GM12873 (cell line): ENCODE data around the gene CCDC28A.
A peak's percentile ranks its signal among the peaks of the same experiment; 100 is the strongest.

Source experiments
- CTCF ChIP-seq: IDR thresholded peaks from 2 replicates; pipeline ENCODE4 v1.5.1; 2012; ENCODE audit warnings: low read depth, mild to moderate bottlenecking, moderate library complexity, low read length, control low read depth; ENCODE audit not compliant: insufficient read depth; ENCODE audit errors: missing control alignments

The CCDC28A gene

DNA sequence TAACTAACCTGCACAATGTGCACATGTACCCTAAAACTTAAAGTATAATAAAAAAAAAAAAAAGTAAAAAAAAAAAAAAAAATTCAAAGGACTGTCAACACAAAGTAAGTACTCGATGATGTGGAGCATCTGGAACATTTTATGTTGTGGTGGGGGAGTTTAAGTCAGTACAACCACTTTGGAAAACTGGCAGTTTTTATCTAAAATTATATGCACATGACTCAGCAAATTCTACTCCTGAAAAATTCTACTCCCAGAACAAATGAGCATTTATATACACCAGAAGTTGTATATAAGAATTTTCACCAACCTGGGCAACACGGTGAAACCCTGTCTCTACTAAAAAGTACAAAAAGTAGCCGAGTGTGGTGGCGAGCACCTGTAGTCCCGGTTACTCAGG is 36.9 kb upstream of the CCDC28A start:
- no peak for TF ChIP-seq CTCF

DNA sequence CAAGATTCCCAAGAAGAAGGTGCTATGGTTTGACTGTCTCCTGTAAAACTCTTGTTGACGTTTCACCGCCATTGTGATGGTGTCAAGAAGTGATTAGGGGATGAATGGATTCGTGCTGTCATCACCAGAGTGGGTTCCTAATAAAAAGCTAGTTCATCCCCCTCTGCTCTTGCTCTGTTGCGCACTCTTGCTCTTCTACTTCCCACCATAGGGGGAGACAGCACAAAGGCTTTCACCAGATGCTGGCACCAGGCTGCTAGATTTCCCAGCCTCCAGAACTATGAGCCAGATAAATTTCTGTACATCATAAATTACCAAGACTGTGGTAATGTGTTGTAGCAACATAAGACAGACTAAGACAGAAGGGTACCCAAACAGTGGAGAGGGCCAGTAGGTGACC is 21.6 kb upstream of the CCDC28A start:
- no peak for TF ChIP-seq CTCF

GRCh38 chr6:138757136-138757535 is 16.4 kb upstream of the CCDC28A start:
- TF ChIP-seq CTCF = no peak

GRCh38 chr6:138765896-138766655 is 7.5 kb upstream of the CCDC28A start:
- TF ChIP-seq CTCF = peak; percentile 43

GRCh38 chr6:138769102-138769676 is 4.4 kb upstream of the CCDC28A start:
- no peak for TF ChIP-seq CTCF

DNA sequence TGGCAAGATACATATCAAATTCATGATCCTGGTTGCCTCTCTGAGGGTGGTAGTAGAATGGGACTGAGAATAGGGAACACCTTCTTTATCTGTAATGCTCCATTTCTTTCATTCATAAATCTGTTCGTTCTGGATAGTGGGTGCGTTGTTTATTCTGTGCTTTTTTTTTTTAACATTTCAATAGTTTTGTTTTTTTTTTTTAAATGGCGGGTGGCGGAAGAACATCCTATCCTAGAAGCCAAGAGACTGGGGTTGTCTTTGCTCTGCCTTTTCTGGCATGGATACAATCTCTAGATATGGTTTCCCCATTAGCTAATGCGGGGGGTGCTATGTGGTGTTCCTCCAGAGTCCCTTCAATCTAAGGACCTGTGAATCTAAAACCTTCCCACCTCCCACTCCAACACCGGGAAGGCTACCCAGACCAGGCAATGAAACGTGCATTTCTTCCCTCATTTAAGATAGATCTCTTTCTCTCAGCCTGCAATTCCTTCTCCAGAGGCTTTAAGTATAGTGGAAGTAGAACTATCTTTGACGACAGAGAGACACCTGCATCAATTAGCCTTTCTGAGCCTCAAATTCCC is 883 bp upstream of the CCDC28A start:
- no peak for TF ChIP-seq CTCF

DNA sequence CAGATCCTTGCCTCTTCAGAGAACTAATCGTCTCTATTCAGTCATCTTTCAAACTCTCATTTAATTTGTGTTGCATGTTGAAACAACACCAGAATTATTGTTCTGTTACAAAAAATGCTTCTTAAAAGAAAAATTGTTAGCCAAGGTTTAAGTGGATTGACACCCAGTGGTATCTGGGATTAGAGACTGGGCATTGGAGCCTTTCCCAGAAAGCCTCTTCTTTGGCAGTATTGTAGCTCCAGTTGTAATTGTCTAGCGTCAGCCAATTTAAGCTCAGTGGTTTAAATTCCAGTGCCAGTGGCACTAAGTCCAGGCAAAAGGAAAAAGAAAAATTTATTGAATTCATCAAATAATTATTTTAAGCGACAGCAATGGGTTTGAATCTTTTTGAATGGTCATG is 801 bp downstream of the CCDC28A start:
- no peak for TF ChIP-seq CTCF
